ENCODE data around the gene ZBTB40. TPM values are rescaled to one million over a fixed set of nuclear protein-coding genes. Genes with fewer than 3 reads are reported as not detected.

The ZBTB40 gene
- total and polyA plus RNA-seq, 9 of the 15 experiments (the other 6 are each of a cell fraction or from before 2014, with no cell fraction given), result 2.6 to 26.0 (median 18.8) TPM

- no peak for TF ChIP-seq FOSL1 (tag; conservative IDR thresholded peaks at IDR 0.05)
- TF ChIP-seq ZNF347 (CRISPR knock-in tag; IDR thresholded peaks at IDR 0.05; ENCODE audit: low read depth), result no peak
- no peak for TF ChIP-seq SNRNP70 (optimal IDR thresholded peaks at IDR 0.05; ENCODE audit: low read depth, low read length)
- TF ChIP-seq SMAD4 (CRISPR knock-in tag; conservative IDR thresholded peaks at IDR 0.05), result no peak
- no peak for TF ChIP-seq ZMIZ1 (IDR thresholded peaks at IDR 0.05; ENCODE audit: low read depth in 2 of 2, low read length in 2 of 2)
- TF ChIP-seq ZFP1 (CRISPR knock-in tag; IDR thresholded peaks at IDR 0.05), result no peak
Observed at GRCh38 chr1:22562584-22563583, 111.2 kb downstream of the ZBTB40 start, which contains the start of gene EPHA8 (continued).

Measured in K562 (cell line).